ENCODE measurements around the gene FBN1.

Gene FBN1

DNA sequence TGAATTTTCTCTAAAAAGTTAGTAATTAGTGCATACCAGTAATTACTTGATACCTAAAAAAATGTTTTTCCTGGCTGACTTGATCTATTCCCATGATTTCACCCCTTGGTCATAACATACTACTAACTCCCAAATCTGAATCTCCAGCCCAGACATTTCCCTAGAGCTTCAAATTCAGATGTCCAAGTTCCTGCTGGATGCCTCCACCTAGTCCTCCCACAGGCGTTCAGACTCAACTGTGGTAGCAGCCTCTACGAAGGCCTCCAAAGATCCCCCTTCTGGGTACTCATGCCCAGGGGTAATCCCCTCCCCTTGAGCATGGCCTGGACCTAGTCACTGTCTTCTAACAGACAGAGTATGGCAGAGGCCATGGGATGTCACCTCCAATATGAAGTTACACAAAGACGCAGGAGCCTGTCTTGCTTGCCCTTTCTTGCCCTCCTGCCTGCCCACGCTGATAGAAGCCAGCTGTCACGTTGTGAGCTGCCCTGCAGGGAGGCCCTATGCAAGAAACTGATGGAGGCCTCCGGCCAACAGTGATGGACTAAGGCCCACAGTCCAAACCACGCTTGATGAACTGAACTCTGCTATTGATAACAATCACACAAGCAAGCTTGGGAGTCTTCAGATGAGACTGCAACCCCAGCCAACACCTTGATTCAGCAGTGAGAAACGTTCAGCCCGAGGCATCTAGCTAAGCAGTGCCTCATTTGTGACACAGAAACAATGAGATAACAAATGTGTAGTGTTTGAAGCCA lies 8.6 kb upstream of the FBN1 start:
- H3K4me3 ChIP-seq (ENCODE audit: low read depth, low read length), result no peak overlapping the region
- TF ChIP-seq, protein P1, sequence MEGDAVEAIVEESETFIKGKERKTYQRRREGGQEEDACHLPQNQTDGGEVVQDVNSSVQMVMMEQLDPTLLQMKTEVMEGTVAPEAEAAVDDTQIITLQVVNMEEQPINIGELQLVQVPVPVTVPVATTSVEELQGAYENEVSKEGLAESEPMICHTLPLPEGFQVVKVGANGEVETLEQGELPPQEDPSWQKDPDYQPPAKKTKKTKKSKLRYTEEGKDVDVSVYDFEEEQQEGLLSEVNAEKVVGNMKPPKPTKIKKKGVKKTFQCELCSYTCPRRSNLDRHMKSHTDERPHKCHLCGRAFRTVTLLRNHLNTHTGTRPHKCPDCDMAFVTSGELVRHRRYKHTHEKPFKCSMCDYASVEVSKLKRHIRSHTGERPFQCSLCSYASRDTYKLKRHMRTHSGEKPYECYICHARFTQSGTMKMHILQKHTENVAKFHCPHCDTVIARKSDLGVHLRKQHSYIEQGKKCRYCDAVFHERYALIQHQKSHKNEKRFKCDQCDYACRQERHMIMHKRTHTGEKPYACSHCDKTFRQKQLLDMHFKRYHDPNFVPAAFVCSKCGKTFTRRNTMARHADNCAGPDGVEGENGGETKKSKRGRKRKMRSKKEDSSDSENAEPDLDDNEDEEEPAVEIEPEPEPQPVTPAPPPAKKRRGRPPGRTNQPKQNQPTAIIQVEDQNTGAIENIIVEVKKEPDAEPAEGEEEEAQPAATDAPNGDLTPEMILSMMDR (IDR thresholded peaks at IDR 0.05; ENCODE audit: low read depth, low read length, missing control alignments), result no peak
- in situ Hi-C loops (cut with HindIII; ENCODE audit: low sequenced_read_pairs), result loop anchor here (5.0 kb wide), 1 partner anchor 52 kb away; no protein-coding TSS in a partner anchor
- DNase-seq (ENCODE audit: low read depth), result no peak

DNA sequence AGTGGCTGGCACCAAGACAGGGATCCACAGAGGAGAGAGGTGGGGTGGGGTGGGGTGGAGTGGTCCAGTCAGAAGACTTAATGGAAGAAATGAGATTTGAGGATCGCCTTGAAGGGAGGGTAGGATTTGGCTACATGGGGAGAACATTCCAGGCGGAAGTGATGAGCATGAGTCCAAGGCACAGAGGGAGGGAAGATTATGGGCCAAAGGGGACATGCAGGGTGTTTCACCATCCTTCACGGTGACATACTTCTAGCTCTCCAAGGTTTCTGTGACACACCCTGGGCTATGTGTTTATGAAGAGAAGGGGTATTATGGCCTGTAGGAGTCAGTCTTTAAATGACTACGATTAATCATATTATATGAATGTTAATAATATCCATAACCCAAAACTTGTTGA lies 7.7 kb upstream of the FBN1 start:
- DNase-seq (ENCODE audit: low read depth), result no peak
- in situ Hi-C loops (cut with HindIII; ENCODE audit: low sequenced_read_pairs), result loop anchor here (5.0 kb wide), 1 partner anchor 51 kb away; no protein-coding TSS in a partner anchor
- H3K4me3 ChIP-seq (ENCODE audit: low read depth, low read length), result no peak overlapping the region
- TF ChIP-seq, protein P1 (IDR thresholded peaks at IDR 0.05; ENCODE audit: low read depth, low read length, missing control alignments), result no peak

DNA sequence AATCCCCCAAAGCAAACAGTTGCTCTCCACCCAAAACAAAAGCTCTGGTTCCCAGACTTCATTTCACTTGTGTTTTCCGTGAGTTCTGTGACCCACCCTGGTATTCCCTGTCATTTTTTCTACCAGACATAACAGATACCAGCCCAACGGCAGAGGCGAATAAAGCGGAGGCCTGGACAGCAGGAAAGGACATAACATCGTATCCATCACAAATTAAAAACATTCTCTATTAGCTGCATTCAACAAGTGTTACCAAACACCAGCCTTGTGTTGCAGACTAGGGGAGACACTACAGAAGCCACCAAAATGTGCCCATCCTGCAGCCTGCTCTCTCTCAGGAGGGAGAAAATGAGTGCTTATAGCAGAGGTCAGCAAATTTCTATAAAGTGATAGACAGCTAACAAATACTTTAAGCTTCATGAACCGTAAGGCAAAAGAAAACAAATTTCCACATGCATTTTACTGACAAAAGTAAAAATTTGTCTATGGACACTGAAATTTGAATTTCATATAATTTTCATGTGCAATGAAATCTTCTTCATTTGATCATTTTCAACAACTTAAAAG lies 7.1 kb upstream of the FBN1 start:
- in situ Hi-C loops (cut with HindIII; ENCODE audit: low sequenced_read_pairs), result loop anchor here (5.0 kb wide), 1 partner anchor 50 kb away; no protein-coding TSS in a partner anchor
- no peak overlapping the region for H3K4me3 ChIP-seq (ENCODE audit: low read depth, low read length)
- TF ChIP-seq, protein P1 (IDR thresholded peaks at IDR 0.05; ENCODE audit: low read depth, low read length, missing control alignments), result no peak
- DNase-seq (ENCODE audit: low read depth), result no peak

DNA sequence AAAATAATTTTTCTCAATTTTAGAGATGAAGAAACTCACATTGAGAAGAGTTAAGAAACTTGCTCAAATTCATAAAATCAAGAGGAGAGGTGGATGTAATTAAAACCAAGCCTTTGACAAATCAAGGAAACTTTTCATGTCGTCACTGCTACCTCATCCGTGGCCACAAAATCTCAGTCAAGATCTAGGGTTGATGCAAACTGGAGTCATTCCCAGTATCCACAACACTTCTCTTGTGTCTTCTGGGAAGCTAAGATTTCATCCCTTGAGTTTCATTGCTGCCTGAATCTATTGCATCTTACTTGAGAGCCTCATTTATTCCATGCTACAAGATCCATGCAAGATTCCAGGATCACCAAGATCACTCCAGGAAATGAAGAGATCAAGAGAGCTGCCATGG lies 5.4 kb upstream of the FBN1 start:
- TF ChIP-seq, protein P1 (IDR thresholded peaks at IDR 0.05; ENCODE audit: low read depth, low read length, missing control alignments), result no peak
- no peak overlapping the region for H3K4me3 ChIP-seq (ENCODE audit: low read depth, low read length)
- DNase-seq (ENCODE audit: low read depth), result no peak
- in situ Hi-C loops (cut with HindIII; ENCODE audit: low sequenced_read_pairs), result loop anchor here (5.0 kb wide), 1 partner anchor 49 kb away; no protein-coding TSS in a partner anchor

DNA sequence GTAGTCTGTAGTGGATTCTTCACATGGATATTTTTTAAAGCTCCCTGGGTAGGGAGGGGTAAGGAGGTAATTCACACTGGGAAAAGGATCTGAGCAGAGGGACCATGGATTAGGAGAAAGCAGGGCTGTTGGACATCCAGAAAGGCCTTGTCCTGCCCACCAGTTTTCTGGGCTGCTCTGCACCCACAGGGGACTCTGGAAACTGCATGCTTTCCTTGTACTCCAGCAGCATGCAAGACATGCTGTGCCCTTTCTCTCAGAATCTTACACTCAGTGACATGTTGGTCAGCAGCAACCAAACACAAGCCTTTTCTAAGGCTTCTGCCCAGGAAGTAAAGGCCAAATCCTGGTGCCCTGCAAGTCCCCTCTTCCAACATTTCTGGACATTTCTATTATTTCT lies 2.5 kb upstream of the FBN1 start:
- TF ChIP-seq, protein P1 (IDR thresholded peaks at IDR 0.05; ENCODE audit: low read depth, low read length, missing control alignments), result peak; percentile 67

DNA sequence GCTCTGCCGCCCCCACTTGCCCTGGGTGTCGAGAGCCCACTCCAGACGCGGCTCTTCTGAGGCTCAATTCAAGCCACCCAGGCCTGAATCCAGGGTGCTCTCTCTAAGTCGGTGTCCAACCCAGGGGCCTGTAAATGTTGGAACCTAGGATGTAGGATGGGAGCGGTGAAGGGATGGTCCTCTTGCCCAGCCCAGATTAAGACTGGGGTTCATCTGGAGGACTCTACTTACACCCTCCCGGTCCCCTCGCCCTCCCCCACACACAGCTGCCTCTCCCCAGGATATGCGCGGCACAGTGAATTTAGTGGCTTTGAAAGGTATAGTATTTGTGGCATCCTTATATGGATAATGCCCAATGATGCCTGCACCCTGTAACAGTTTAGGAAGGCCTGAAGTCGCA lies 822 bp upstream of the FBN1 start:
- peak overlapping the region; percentile 78 for H3K4me3 ChIP-seq (ENCODE audit: low read depth, low read length)
- DNase-seq (ENCODE audit: low read depth), result no peak
- in situ Hi-C loops (cut with HindIII; ENCODE audit: low sequenced_read_pairs), result no loop called here
- TF ChIP-seq, protein P1 (IDR thresholded peaks at IDR 0.05; ENCODE audit: low read depth, low read length, missing control alignments), result no peak

More for the DNA sequence above, 2.5 kb upstream of the FBN1 start:
- in situ Hi-C loops (cut with HindIII; ENCODE audit: low sequenced_read_pairs), result no loop called here
- no peak overlapping the region for H3K4me3 ChIP-seq (ENCODE audit: low read depth, low read length)
- no peak for DNase-seq (ENCODE audit: low read depth)
